Testis (tissue), 2 donors: ENCODE measurements around the gene PSRC1.

ENCODE experiments used
- CTCF ChIP-seq, 3 experiments: fragments of 450-650 bp in 2 of 3; fragments of 200-600 bp in 1 of 3; sonication (generic) in 1 of 3; IDR thresholded peaks; one replicate each; pipeline ENCODE4 v1.5.1; 2016 to 2019; ENCODE audit warnings: antibody characterized with exemption in 3 of 3, mild to moderate bottlenecking in 2 of 3, moderate library complexity in 1 of 3
- POLR2A ChIP-seq: fragments of 450-650 bp; IDR thresholded peaks from one replicate; pipeline ENCODE4 v1.6.1; 2017; ENCODE audit warnings: antibody characterized with exemption, mild to moderate bottlenecking, moderate library complexity

DNA sequence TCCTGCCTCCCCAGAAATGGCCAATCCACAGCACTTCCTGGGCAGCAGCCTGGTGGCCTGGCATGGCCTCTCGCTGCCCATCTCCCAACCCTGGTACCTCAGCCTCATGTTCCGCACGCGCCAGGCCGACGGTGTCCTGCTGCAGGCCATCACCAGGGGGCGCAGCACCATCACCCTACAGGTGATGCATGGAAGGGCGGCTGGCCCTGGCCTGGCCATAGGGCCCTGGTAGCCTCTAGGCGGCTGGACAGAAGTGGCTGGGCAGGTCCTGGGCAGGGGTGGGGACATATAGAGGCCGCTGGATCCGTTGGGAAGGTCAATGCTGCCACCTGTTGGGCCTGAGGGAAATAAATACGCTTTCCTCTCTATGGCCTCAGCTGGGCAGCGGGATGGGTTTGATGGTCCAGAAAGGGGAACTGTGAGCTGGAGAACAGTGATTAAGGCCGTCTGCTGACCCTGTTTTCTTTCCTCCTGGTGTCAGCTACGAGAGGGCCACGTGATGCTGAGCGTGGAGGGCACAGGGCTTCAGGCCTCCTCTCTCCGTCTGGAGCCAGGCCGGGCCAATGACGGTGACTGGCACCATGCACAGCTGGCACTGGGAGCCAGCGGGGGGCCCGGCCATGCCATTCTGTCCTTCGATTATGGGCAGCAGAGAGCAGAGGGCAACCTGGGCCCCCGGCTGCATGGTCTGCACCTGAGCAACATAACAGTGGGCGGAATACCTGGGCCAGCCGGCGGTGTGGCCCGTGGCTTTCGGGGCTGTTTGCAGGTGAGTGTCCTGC, 19.2 kb downstream of the PSRC1 start:
- TF ChIP-seq CTCF (IDR thresholded peaks at IDR 0.05) (peak; percentile 93 to 100 (median 99)), POLR2A (no peak)
